HepG2 (cell line): ENCODE data around the gene GFRA4. TPM values are rescaled to one million over a fixed set of nuclear protein-coding genes. Genes with fewer than 3 reads are reported as not detected.
A peak's percentile ranks its signal among the peaks of the same experiment; 100 is the strongest.

Experiments used
- AHR ChIP-seq: IDR thresholded peaks from 2 replicates; pipeline ENCODE4 v1.6.1; 2018; ENCODE audit warnings: missing genetic modification reagents, missing compliant biosample characterization
- CCDC6 ChIP-seq: sonication (generic); formaldehyde crosslinking; IDR thresholded peaks from 2 replicates; pipeline ENCODE4 v1.8.1; 2022; ENCODE audit warnings: mild to moderate bottlenecking, missing genetic modification reagents, moderate library complexity
- GFI1 ChIP-seq: sonication (generic); formaldehyde crosslinking; IDR thresholded peaks from 2 replicates; pipeline ENCODE4 v1.5.0; 2020; ENCODE audit warnings: missing genetic modification reagents, mild to moderate bottlenecking, borderline replicate concordance
- GZF1 ChIP-seq: sonication (generic); formaldehyde crosslinking; IDR thresholded peaks from 2 replicates; pipeline ENCODE4 v1.5.1; 2020; ENCODE audit warnings: mild to moderate bottlenecking, missing genetic modification reagents
- HDAC1 ChIP-seq: sonication (generic); formaldehyde crosslinking; IDR thresholded peaks from 2 replicates; pipeline ENCODE4 v1.5.1; 2020; ENCODE audit warnings: mild to moderate bottlenecking, missing genetic modification reagents
- MIER2 ChIP-seq: IDR thresholded peaks from 2 replicates; pipeline ENCODE4 v1.6.1; 2016; ENCODE audit warnings: missing biosample characterization, missing genetic modification reagents
- NAIF1 ChIP-seq: sonication (generic); formaldehyde crosslinking; IDR thresholded peaks from 2 replicates; pipeline ENCODE4 v1.5.0; 2020; ENCODE audit warnings: mild to moderate bottlenecking, missing genetic modification reagents, borderline replicate concordance
- PBX3 ChIP-seq: sonication (generic); formaldehyde crosslinking; IDR thresholded peaks from 2 replicates; pipeline ENCODE4 v1.8.1; 2023; ENCODE audit warnings: missing genetic modification reagents, inconsistent platforms, borderline replicate concordance
- PTBP1 ChIP-seq: fragments of 200-400 bp; formaldehyde crosslinking; IDR thresholded peaks from 2 replicates; pipeline ENCODE4 v1.6.1; 2018; ENCODE audit warnings: low read length, low read depth; ENCODE audit not compliant: poor library complexity, severe bottlenecking
- SNAI1 ChIP-seq: sonication (generic); formaldehyde crosslinking; IDR thresholded peaks from 2 replicates; pipeline ENCODE4 v1.5.0; 2020; ENCODE audit warnings: mild to moderate bottlenecking, missing genetic modification reagents, borderline replicate concordance
- ZMAT3 ChIP-seq: sonication (generic); formaldehyde crosslinking; conservative IDR thresholded peaks from 2 replicates; pipeline ENCODE4 v1.7.0; 2021; ENCODE audit warnings: missing genetic modification reagents
- ZNF512 ChIP-seq: sonication (generic); formaldehyde crosslinking; IDR thresholded peaks from 2 replicates; pipeline ENCODE4 v1.4.0; 2020; ENCODE audit warnings: mild to moderate bottlenecking, missing genetic modification reagents
- ZNF646 ChIP-seq: sonication (generic); formaldehyde crosslinking; IDR thresholded peaks from 2 replicates; pipeline ENCODE4 v1.9.0; 2021; ENCODE audit warnings: mild to moderate bottlenecking, missing genetic modification reagents
- ZNF75D ChIP-seq: sonication (generic); formaldehyde crosslinking; IDR thresholded peaks from 2 replicates; pipeline ENCODE4 v1.8.1; 2023; ENCODE audit warnings: missing genetic modification reagents, mild to moderate bottlenecking, borderline replicate concordance
- ZNF775 ChIP-seq: sonication (generic); formaldehyde crosslinking; IDR thresholded peaks from 2 replicates; pipeline ENCODE4 v1.4.0; 2020; ENCODE audit warnings: missing genetic modification reagents, mild to moderate bottlenecking, moderate library complexity, borderline replicate concordance
- ZNF790 ChIP-seq: sonication (generic); formaldehyde crosslinking; IDR thresholded peaks from 2 replicates; pipeline ENCODE4 v1.8.0; 2022; ENCODE audit warnings: missing genetic modification reagents, mild to moderate bottlenecking, borderline replicate concordance
- ZNF800 ChIP-seq: sonication (generic); formaldehyde crosslinking; IDR thresholded peaks from 2 replicates; pipeline ENCODE4 v1.4.0; 2020; ENCODE audit warnings: missing genetic modification reagents
- ZSCAN22 ChIP-seq: sonication (generic); formaldehyde crosslinking; IDR thresholded peaks from 2 replicates; pipeline ENCODE4 v1.4.0; 2020; ENCODE audit warnings: mild to moderate bottlenecking, missing genetic modification reagents
- polyA plus RNA-seq, 8 experiments: library from polyadenylated mRNA; depleted of rRNA in 3 of 8; stranded (reverse) in 7 of 8; unstranded in 1 of 8; fragments of >200 nt; fragmentation: Illumina TruSeq in 4 of 8; extraction: Trizol in 4 of 8; gene quantifications; 2 replicates each; pipeline versions ENCODE4 v1.2.1 to v1.2.3, GENCODE V29; 2011 to 2016; ENCODE audit warnings: low read depth in 4 of 8, missing spikeins in 1 of 8, mixed read lengths in 1 of 8; ENCODE audit not compliant: insufficient read depth in 1 of 8
- total RNA-seq, 5 experiments: library from RNA; depleted of rRNA; stranded (reverse); fragments of >200 nt; fragmentation: Illumina TruSeq; extraction: Trizol; gene quantifications; 2 replicates each; pipeline ENCODE4 v1.2.3, GENCODE V29; 2016; ENCODE audit warnings: low read depth in 1 of 5

GFRA4 gene
- total and polyA plus RNA-seq, 2 of the 13 experiments (the other 11 are each of a cell fraction or from before 2014, with no cell fraction given): not detected

- TF ChIP-seq PBX3 (CRISPR knock-in tag) (no peak), ZNF790 (CRISPR knock-in tag) (no peak), ZNF646 (CRISPR knock-in tag) (no peak), GFI1 (CRISPR knock-in tag) (no peak; the same call in 1 of the 2 replicates), PTBP1 (peak; percentile 38), HDAC1 (no peak), ZNF775 (no peak), SNAI1 (CRISPR knock-in tag) (no peak), ZMAT3 (CRISPR knock-in tag) (no peak), NAIF1 (CRISPR knock-in tag) (no peak), MIER2 (CRISPR knock-in tag) (no peak), CCDC6 (CRISPR knock-in tag) (peak; percentile 34; the same call in 1 of the 2 replicates), ZNF512 (CRISPR knock-in tag) (no peak), ZNF800 (CRISPR knock-in tag) (no peak), ZNF75D (CRISPR knock-in tag) (no peak), GZF1 (CRISPR knock-in tag) (no peak), AHR (peak; percentile 53; the same call in 1 of the 2 replicates), ZSCAN22 (CRISPR knock-in tag) (no peak)
Observed at GRCh38 chr20:3710703-3711483, 47.7 kb upstream of the GFRA4 start (continued).
